SU-DHL-6 (cell line): Measurements from ENCODE around the gene C22orf15.

Experiments used
- EZH2phosphoT487 ChIP-seq: fragments of 200-600 bp; sonication (generic), shearing (Covaris generic); conservative IDR thresholded peaks from 2 replicates; pipeline ENCODE4 v1.6.1; 2018; ENCODE audit warnings: mild to moderate bottlenecking, antibody characterized with exemption, low read length, moderate library complexity, mixed read lengths
- TF ChIP-seq, protein P1 (sequence below): fragments of 200-600 bp; sonication (generic); IDR thresholded peaks from one replicate; pipeline ENCODE4 v1.5.1; 2017; ENCODE audit warnings: antibody characterized with exemption, mild to moderate bottlenecking, low read length, moderate library complexity; ENCODE audit not compliant: insufficient read depth, poor library complexity, severe bottlenecking

DNA sequence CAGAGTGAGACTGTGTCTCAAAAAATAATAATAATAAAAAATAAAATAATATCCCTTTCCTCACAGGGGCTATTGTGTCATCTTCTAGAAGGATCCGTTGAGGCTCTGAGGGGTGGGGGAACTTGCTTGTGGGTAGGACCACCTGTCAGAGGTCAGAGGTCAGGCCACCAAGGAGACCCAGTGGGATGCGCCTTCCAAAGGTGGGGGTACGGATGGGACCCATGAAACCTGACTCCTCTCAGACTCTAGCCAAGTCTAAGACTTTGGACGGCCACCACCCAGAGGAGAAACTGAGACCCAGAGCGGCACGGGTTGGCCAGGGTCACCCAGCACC is 9.5 kb downstream of the C22orf15 start:
- TF ChIP-seq, protein P1, sequence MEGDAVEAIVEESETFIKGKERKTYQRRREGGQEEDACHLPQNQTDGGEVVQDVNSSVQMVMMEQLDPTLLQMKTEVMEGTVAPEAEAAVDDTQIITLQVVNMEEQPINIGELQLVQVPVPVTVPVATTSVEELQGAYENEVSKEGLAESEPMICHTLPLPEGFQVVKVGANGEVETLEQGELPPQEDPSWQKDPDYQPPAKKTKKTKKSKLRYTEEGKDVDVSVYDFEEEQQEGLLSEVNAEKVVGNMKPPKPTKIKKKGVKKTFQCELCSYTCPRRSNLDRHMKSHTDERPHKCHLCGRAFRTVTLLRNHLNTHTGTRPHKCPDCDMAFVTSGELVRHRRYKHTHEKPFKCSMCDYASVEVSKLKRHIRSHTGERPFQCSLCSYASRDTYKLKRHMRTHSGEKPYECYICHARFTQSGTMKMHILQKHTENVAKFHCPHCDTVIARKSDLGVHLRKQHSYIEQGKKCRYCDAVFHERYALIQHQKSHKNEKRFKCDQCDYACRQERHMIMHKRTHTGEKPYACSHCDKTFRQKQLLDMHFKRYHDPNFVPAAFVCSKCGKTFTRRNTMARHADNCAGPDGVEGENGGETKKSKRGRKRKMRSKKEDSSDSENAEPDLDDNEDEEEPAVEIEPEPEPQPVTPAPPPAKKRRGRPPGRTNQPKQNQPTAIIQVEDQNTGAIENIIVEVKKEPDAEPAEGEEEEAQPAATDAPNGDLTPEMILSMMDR: no peak
- TF ChIP-seq EZH2phosphoT487: no peak
